ENCODE measurements around the gene PANK4. TPM values are rescaled to one million over a fixed set of nuclear protein-coding genes. Genes with fewer than 3 reads are reported as not detected.

Gene PANK4
- polyA plus RNA-seq, 1 donor (not counting 4 experiments of a cell fraction or from before 2014, with no cell fraction given), result 14.5 TPM

- dilution Hi-C loops (cut with MboI; ENCODE audit: extremely low pct_ligation_motif_present, low sequenced_read_pairs), result no loop called here
- Histone ChIP-seq H3K4me3 (ENCODE audit: control insufficient read depth in 2 of 3, extremely low read depth in 1 of 3, insufficient read depth in 2 of 3, low read depth in 1 of 3, low read length in 3 of 3) (no peak overlapping the region), H2AFZ (ENCODE audit: control insufficient read depth, low read length) (no peak overlapping the region), H3K27ac (ENCODE audit: control insufficient read depth, insufficient read depth, low read length) (peak overlapping the region; percentile 75), H3K9me1 (ENCODE audit: control insufficient read depth, extremely low read depth, insufficient read depth, low read length) (no peaks in the 10 kb centered on the region), H3K4me2 (ENCODE audit: control insufficient read depth, extremely low read depth, insufficient read depth, low read depth, low read length) (peak overlapping the region; percentile 68), H3K4me1 (ENCODE audit: control insufficient read depth, extremely low read depth, insufficient read depth, low read length) (peaks cover 67% of the 10 kb centered on the region), H3K27me3 (ENCODE audit: control insufficient read depth, extremely low read depth, insufficient read depth, low read length) (no peaks in the 10 kb centered on the region), H3K36me3 (ENCODE audit: control insufficient read depth in 2 of 2, extremely low read depth in 1 of 2, insufficient read depth in 2 of 2, low read length in 2 of 2) (no peaks in the 10 kb centered on the region), H3K9me3 (ENCODE audit: control insufficient read depth, low read depth, low read length) (no peaks in the 10 kb centered on the region), H3K79me2 (ENCODE audit: control insufficient read depth, insufficient read depth, low read length) (no peaks in the 10 kb centered on the region), H3K9ac (ENCODE audit: control insufficient read depth, extremely low read depth, insufficient read depth, low read length) (no peak overlapping the region), H4K20me1 (ENCODE audit: control insufficient read depth, extremely low read depth, insufficient read depth, low read length) (no peaks in the 10 kb centered on the region)
- no peak for DNase-seq (ENCODE audit: low read depth, low spot score)
- FAIRE-seq, result no peak
- TF ChIP-seq EZH2 (IDR thresholded peaks at IDR 0.05; ENCODE audit: low read length) (no peak), CTCF (optimal IDR thresholded peaks at IDR 0.05 in 1 of 3, IDR thresholded peaks at IDR 0.05 in 1 of 3, conservative IDR thresholded peaks at IDR 0.05 in 1 of 3; ENCODE audit: extremely low read depth in 1 of 3, insufficient read depth in 2 of 3, low read length in 3 of 3) (no peak)
Observed at GRCh38 chr1:2535455-2535854, 9.1 kb upstream of the PANK4 start.

- Histone ChIP-seq H3K9me1 (ENCODE audit: control insufficient read depth, extremely low read depth, insufficient read depth, low read length) (no peaks in the 10 kb centered on the region), H2AFZ (ENCODE audit: control insufficient read depth, low read length) (no peak overlapping the region), H3K27ac (ENCODE audit: control insufficient read depth, insufficient read depth, low read length) (peak overlapping the region; percentile 75), H3K4me3 (ENCODE audit: control insufficient read depth in 2 of 3, extremely low read depth in 1 of 3, insufficient read depth in 2 of 3, low read depth in 1 of 3, low read length in 3 of 3) (peak overlapping the region in 1 of 3 experiments; percentile 34), H3K27me3 (ENCODE audit: control insufficient read depth, extremely low read depth, insufficient read depth, low read length) (no peaks in the 10 kb centered on the region), H4K20me1 (ENCODE audit: control insufficient read depth, extremely low read depth, insufficient read depth, low read length) (no peaks in the 10 kb centered on the region), H3K4me1 (ENCODE audit: control insufficient read depth, extremely low read depth, insufficient read depth, low read length) (peaks cover 70% of the 10 kb centered on the region), H3K4me2 (ENCODE audit: control insufficient read depth, extremely low read depth, insufficient read depth, low read depth, low read length) (peak overlapping the region; percentile 68), H3K79me2 (ENCODE audit: control insufficient read depth, insufficient read depth, low read length) (no peaks in the 10 kb centered on the region), H3K36me3 (ENCODE audit: control insufficient read depth in 2 of 2, extremely low read depth in 1 of 2, insufficient read depth in 2 of 2, low read length in 2 of 2) (no peaks in the 10 kb centered on the region), H3K9me3 (ENCODE audit: control insufficient read depth, low read depth, low read length) (no peaks in the 10 kb centered on the region), H3K9ac (ENCODE audit: control insufficient read depth, extremely low read depth, insufficient read depth, low read length) (peak overlapping the region; percentile 47)
- TF ChIP-seq CTCF (optimal IDR thresholded peaks at IDR 0.05 in 1 of 3, IDR thresholded peaks at IDR 0.05 in 1 of 3, conservative IDR thresholded peaks at IDR 0.05 in 1 of 3; ENCODE audit: extremely low read depth in 1 of 3, insufficient read depth in 2 of 3, low read length in 3 of 3), result no peak
- no peak for TF ChIP-seq EZH2 (IDR thresholded peaks at IDR 0.05; ENCODE audit: low read length)
- peak; percentile 92 for DNase-seq (ENCODE audit: low read depth, low spot score)
- dilution Hi-C loops (cut with MboI; ENCODE audit: extremely low pct_ligation_motif_present, low sequenced_read_pairs), result no loop called here
- peak; percentile 100 for FAIRE-seq
Observed at GRCh38 chr1:2534687-2535441, 8.5 kb upstream of the PANK4 start.

Data from keratinocyte (primary cell).